HTR-8/SVneo (cell line): ENCODE results near the gene KCNA1.
A peak's percentile ranks its signal among the peaks of the same experiment; 100 is the strongest.

Experiments
- DNase-seq: peaks from one replicate; pipeline ENCODE4 v3.0.0; 2011; ENCODE audit warnings: low spot score, mixed read lengths; ENCODE audit not compliant: insufficient read length
- FAIRE-seq: peaks from 2 replicates; lab custom pipeline; 2011; peaks lifted over from hg19 to GRCh38; lab: Jason Lieb, UNC

The KCNA1 gene

GRCh38 chr12:4910502-4911315 is 1.0 kb downstream of the KCNA1 start:
- no peak for DNase-seq
- no peak for FAIRE-seq

DNA sequence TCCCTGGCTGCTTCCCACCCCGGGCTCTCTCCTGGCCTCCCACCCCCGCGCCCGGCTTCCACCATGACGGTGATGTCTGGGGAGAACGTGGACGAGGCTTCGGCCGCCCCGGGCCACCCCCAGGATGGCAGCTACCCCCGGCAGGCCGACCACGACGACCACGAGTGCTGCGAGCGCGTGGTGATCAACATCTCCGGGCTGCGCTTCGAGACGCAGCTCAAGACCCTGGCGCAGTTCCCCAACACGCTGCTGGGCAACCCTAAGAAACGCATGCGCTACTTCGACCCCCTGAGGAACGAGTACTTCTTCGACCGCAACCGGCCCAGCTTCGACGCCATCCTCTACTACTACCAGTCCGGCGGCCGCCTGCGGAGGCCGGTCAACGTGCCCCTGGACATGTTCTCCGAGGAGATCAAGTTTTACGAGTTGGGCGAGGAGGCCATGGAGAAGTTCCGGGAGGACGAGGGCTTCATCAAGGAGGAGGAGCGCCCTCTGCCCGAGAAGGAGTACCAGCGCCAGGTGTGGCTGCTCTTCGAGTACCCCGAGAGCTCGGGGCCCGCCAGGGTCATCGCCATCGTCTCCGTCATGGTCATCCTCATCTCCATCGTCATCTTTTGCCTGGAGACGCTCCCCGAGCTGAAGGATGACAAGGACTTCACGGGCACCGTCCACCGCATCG is 1.8 kb downstream of the KCNA1 start:
- FAIRE-seq: no peak
- DNase-seq: no peak

GRCh38 chr12:4914720-4915119 is 5.0 kb downstream of the KCNA1 start:
- no peak for FAIRE-seq
- DNase-seq: no peak

GRCh38 chr12:4915752-4916151 is 6.0 kb downstream of the KCNA1 start:
- FAIRE-seq (peak; percentile 58), DNase-seq (no peak)

DNA sequence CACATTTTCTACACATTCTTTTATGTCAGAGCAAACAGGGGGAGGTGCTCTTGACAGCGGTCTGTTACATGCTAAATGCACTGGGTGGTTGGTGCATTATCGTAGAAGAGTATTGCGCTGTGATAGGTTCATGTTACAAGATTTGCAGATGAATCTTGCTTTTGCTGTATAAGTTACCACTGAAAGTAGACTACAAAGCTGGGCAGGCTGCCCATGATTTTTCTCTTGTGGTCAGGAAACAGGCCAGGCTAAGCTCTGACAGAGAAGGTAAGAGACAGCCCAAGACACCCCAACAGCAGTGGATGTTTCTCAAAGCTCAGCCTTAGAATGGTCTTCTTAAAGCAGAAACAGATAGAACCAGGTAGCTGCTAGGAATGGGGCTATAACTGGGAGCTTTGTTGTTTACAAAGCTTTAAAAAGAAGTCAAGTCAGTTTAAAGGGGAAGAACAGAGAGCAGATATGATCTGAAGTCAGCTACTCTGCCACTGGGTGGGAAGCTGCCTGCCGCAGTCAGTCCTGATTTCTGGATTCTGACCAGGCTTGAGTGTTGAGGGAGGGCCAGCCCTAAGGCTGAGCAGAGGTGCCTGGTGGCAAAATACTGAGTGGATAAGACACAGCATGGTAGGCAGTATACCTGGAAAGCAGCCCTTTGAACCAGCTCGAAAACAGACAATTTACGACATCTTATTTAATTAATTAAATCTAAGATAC is 9.4 kb downstream of the KCNA1 start:
- FAIRE-seq: no peak
- no peak for DNase-seq

DNA sequence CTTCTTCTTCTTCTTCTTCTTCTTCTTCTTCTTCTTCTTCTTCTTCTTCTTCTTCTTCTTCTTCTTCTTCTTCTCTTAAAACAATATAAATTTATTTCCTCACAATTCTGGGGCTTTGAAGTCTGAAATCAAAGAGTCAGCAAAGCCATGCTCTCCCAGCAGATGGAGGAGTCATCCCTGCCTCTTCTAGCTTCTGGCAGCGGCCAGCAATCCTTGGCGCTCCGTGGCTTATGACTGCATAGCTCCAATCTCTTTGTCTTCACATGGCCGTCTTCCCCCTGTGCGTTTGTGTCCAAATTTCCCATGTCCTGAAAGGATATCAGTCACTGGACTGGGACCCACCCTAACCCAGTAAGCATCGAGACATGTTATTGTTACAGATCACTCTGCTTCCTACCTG is 22.9 kb downstream of the KCNA1 start:
- no peak for FAIRE-seq
- no peak for DNase-seq

DNA sequence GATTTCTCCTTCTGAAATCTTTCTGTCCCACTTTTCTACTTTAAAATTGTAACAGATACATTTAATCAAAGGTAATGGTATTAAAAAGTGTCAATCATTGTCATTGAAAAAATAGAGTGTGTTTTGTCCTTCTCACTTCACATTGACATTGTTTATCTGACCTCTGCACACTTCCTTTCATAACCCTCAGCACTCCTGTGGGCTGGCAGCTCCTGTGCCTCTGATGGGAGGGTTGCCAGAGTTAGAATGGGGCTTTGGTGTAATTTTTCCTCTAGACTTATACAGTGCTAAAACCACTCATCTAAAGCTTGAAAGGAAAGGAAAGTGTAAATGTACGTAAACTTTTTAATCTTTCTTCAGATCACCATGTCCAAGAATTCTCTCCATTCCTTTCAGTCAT is 23.7 kb downstream of the KCNA1 start:
- FAIRE-seq: no peak

DNA sequence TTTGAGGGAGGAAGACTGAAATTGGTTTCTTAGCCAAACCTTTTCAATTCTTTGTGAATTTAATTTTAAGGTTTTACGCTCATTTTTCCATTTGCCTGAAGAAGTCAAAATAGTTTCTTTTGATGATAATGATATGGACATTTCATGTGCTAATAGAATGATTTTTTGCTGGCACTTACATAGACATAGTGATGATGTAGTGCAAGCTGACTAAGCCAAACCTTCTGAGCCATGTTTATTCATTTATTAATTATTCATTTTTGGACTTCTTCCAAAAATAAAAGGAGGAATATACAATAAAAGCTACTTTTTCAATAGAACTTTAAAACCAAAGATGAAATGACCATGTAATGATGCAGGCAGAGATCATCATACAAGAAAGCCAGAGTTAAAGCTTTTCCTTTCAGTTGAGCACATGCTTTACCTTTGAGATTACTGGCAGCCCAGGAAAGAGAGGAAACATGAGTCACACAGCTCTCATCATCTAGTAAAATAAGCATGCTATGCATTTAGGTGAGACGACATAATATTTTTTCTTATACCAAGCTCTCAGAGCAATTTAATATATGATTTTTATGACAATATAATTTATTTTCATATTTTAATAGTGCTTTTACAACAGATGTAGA is 24.8 kb downstream of the KCNA1 start:
- DNase-seq: no peak
- no peak for FAIRE-seq

More for the DNA sequence above, 23.7 kb downstream of the KCNA1 start:
- DNase-seq: no peak

DNA sequence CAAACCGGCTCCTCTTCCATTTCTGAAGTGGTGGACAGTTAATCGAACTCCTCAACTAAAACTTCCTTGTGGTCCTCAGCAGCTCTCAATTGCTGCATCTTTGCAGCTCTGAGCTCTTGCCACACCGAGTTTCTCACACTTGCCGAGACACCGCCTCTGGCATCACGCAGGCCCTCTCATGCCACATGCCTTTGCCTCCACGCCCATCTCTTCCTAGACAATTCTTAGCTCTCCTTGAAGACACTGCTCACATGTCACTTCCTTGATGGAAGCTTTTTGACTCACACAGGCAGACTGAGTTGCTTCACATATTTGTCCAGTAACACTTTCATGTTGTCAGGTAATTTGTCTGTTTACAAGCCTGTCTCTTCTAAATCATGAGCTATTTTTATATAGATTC is 29.2 kb downstream of the KCNA1 start:
- FAIRE-seq (no peak), DNase-seq (no peak)

GRCh38 chr12:4939418-4940023 is 29.8 kb downstream of the KCNA1 start:
- FAIRE-seq (no peak), DNase-seq (no peak)

- FAIRE-seq: no peak
- no peak for DNase-seq
Observed at GRCh38 chr12:4943067-4943937, 33.6 kb downstream of the KCNA1 start.

- DNase-seq: no peak
- FAIRE-seq: no peak
Observed at GRCh38 chr12:4943938-4944284, 34.2 kb downstream of the KCNA1 start.

GRCh38 chr12:4947253-4947652 is 37.5 kb downstream of the KCNA1 start:
- DNase-seq (no peak), FAIRE-seq (no peak)

GRCh38 chr12:4951083-4951482 is 41.4 kb downstream of the KCNA1 start:
- FAIRE-seq (no peak), DNase-seq (no peak)

DNA sequence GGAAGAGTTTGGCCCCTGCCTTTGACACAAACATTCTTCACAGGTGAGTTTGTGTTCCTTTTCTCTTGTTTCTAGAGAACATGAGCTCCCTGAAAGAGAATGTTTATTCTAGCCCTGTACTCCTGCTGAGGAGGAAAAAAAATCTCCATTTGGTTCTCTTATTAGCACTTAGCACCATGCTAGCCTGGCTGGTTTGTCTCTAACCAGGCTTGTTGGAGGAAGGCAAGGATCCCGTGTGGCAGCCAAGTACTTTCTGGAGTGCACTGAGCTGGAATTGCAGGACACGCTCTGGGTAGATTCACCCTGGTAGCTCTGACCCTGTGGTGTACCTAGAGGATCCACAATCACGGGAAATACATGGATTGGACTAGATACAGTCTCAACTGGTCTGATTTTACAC is 41.9 kb downstream of the KCNA1 start:
- no peak for FAIRE-seq
- DNase-seq: no peak

- DNase-seq: no peak
- FAIRE-seq: no peak
Observed at GRCh38 chr12:4954621-4955354, 45.1 kb downstream of the KCNA1 start.

DNA sequence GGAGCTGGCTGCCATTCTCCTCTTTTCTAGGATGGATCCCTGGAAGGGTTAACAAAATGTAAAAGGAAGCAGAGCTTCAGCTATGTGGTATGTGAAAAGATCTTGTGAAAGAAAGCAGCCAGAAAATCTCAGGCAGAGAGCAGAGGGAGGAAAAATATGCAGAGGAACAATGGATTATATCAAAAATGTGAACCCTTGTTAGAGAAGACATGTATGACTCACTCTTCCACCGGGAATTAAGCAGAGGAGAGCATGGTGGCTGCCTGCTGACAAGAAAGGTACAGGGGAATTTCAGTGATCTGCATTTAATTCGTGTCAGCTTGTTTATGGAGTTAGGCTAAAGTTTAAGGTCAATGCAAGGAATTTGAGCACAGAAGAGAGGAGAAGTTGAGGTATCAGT is 46.3 kb downstream of the KCNA1 start:
- FAIRE-seq (no peak), DNase-seq (no peak)

DNA sequence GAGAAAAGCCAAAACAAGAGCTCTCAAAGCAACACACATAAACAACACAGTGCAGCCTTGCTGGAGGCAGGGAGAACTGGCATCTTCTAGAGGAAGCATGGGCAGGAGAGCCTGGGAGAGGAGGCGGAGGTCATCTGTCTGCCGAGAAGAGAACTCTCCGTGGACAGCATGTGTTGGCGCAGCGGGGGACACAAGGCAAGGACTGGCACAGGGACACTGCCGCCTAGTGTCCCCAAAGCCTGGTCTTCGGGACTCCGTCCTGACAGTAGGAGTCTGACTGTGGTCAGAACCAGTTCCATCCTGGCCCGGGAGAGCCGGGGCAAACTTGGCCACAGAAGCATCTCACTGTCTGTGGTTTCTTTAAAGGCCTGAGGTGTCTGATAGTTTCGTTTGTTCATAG is 47.3 kb downstream of the KCNA1 start:
- no peak for DNase-seq
- FAIRE-seq: no peak

GRCh38 chr12:4957761-4958160 is 48.1 kb downstream of the KCNA1 start:
- FAIRE-seq (no peak), DNase-seq (no peak)
